NCI-H460 (cell line): ENCODE measurements around the gene HOMER2. TPM values are rescaled to one million over a fixed set of nuclear protein-coding genes. Genes with fewer than 3 reads are reported as not detected.
"Not testable (repeated sequence)": the region's sequence is repeated elsewhere in the genome, so short reads cannot be mapped to it uniquely, and the experiment has no call there.

Source experiments
- DNase-seq: peaks from one replicate; pipeline ENCODE4 v3.0.0-alpha.2; 2016; ENCODE audit warnings: low read depth; ENCODE audit errors: extremely low read depth
- total RNA-seq: library from RNA; depleted of rRNA; stranded (reverse); fragments of >200 nt; shearing (Covaris generic); gene quantifications from 2 replicates; pipeline ENCODE4 v1.2.3, GENCODE V29; 2014

Gene HOMER2
- total RNA-seq, 1 experiment from 2014 or later = 18.5 TPM

GRCh38 chr15:82968066-82968465 is 15.5 kb upstream of the HOMER2 start:
- DNase-seq = no peak

GRCh38 chr15:82966671-82967071 is 14.2 kb upstream of the HOMER2 start:
- DNase-seq = no peak

- no peak for DNase-seq
Measured at GRCh38 chr15:82964890-82965289, 12.4 kb upstream of the HOMER2 start.

- DNase-seq = no peak
Measured at GRCh38 chr15:82963471-82964341, 11.2 kb upstream of the HOMER2 start.

GRCh38 chr15:82960766-82961165 is 8.2 kb upstream of the HOMER2 start:
- no peak for DNase-seq

GRCh38 chr15:82959423-82959822 is 6.9 kb upstream of the HOMER2 start:
- no peak for DNase-seq

- DNase-seq = no peak
Measured at GRCh38 chr15:82958638-82959037, 6.1 kb upstream of the HOMER2 start.

- DNase-seq = no peak
Measured at GRCh38 chr15:82951472-82952157, 905 bp downstream of the HOMER2 start.

- no peak for DNase-seq
Measured at GRCh38 chr15:82950746-82951370, 1.7 kb downstream of the HOMER2 start.

- no peak for DNase-seq
Measured at GRCh38 chr15:82950295-82950694, 2.2 kb downstream of the HOMER2 start.

- DNase-seq = no peak
Measured at GRCh38 chr15:82946155-82946701, 6.3 kb downstream of the HOMER2 start.

- DNase-seq = no peak
Measured at GRCh38 chr15:82945326-82945725, 7.2 kb downstream of the HOMER2 start.

- DNase-seq = no peak
Measured at GRCh38 chr15:82944821-82945220, 7.7 kb downstream of the HOMER2 start.

- DNase-seq = no peak
Measured at GRCh38 chr15:82944056-82944455, 8.5 kb downstream of the HOMER2 start.

GRCh38 chr15:82943176-82943575 is 9.3 kb downstream of the HOMER2 start:
- no peak for DNase-seq

GRCh38 chr15:82942691-82943090 is 9.8 kb downstream of the HOMER2 start:
- peak; percentile 7 for DNase-seq

GRCh38 chr15:82939678-82940077 is 12.8 kb downstream of the HOMER2 start:
- DNase-seq = not testable (repeated sequence)

GRCh38 chr15:82937712-82938058 is 14.8 kb downstream of the HOMER2 start:
- DNase-seq = no peak

- DNase-seq = peak; percentile 69
Measured at GRCh38 chr15:82936966-82937711, 15.4 kb downstream of the HOMER2 start.

- DNase-seq = no peak
Measured at GRCh38 chr15:82935382-82935781, 17.1 kb downstream of the HOMER2 start.
